Head of caudate nucleus (tissue), 42 donors: Measurements from ENCODE around the gene MTF1.

Experiments
- DNase-seq, 42 donors: peaks; one replicate each; pipeline versions ENCODE4 v3.0.0 to v3.0.0-alpha.2; 2020 to 2021; ENCODE audit warnings: mixed read lengths in 7 of 42
- intact Hi-C: fragments of 100-400 bp; cut with DNase I; formaldehyde crosslinking; loops from one replicate; pipeline ENCODE4 v1.15.0; 2022

Gene MTF1

GRCh38 chr1:37875833-37876232 lies 16.4 kb upstream of the MTF1 start:
- no peak for DNase-seq
- intact Hi-C loops = no loop called here

GRCh38 chr1:37872692-37873091 lies 13.3 kb upstream of the MTF1 start:
- DNase-seq = no peak
- intact Hi-C loops = no loop called here

DNA sequence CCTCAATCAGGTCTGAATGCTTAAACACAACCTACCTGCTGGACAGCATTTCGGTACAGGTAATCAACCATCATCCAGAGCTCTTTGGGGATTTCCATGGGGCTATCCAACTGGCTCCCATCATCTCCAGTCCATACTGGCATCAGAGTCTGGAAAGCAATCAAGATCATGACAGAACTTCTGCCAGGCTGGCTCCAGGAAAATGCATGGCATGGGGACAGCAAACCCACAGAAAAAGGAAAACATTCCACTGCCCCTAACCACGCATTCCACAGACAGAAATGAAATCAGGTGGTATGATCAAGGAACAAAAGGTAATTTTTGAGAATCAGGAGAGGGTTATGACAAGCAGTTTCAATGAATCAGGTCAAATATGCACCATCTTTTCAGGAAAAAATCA lies 9.1 kb upstream of the MTF1 start:
- DNase-seq = no peak
- intact Hi-C loops = loop anchor here (10.0 kb wide), 1 partner anchor 264 kb away; no protein-coding TSS in a partner anchor

DNA sequence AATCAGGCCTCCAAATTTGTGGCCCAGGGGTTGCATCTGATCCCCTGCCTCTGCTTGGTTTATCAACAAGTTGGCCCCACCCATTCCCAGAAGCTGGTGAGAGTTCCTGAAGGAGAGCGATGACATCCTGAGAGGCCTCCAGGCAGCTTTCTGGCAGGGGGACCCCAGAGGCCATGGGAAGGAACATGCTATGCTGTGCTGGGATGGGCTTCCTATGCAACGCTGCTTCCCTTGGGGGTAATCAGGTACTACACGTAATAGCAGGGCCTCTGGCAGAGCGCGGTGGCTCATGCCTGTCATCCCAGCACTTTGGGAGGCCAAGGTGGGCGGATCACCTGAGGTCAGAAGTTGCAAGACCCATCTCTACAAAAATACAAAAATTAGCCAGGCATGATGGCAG lies 8.4 kb upstream of the MTF1 start:
- no peak for DNase-seq
- intact Hi-C loops = loop anchor here (10.0 kb wide), 1 partner anchor 263 kb away; no protein-coding TSS in a partner anchor

DNA sequence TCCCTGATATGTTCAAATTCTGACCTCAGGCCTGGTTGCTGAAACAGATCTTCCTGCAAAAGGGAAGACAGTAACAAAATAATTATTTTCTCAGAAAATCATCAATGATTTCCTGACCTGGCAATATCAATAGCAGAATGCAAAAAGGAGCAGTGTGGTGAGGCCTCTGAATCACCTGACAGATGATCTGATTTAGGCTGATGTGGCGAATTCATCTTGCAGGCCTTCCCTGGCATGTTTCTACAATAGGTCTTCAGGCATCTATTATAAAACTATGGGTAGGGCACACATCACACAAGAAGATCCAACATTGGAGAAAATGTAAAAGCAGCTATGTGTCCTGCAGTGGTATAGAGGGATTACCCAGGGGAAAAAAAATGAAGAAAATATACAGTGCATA lies 7.1 kb upstream of the MTF1 start:
- intact Hi-C loops = loop anchor here (10.0 kb wide), 1 partner anchor 262 kb away; no protein-coding TSS in a partner anchor
- DNase-seq = no peak

- DNase-seq = peak in 4 of 42 donors; percentile 10 to 45 (median 18)
- intact Hi-C loops = loop anchor here (10.0 kb wide), 1 partner anchor 261 kb away; no protein-coding TSS in a partner anchor
Measured at GRCh38 chr1:37865348-37866120, 6.1 kb upstream of the MTF1 start.

- intact Hi-C loops = loop anchor here (10.0 kb wide), 1 partner anchor 258 kb away; no protein-coding TSS in a partner anchor
- DNase-seq = no peak
Measured at GRCh38 chr1:37862330-37862729, 2.9 kb upstream of the MTF1 start.

DNA sequence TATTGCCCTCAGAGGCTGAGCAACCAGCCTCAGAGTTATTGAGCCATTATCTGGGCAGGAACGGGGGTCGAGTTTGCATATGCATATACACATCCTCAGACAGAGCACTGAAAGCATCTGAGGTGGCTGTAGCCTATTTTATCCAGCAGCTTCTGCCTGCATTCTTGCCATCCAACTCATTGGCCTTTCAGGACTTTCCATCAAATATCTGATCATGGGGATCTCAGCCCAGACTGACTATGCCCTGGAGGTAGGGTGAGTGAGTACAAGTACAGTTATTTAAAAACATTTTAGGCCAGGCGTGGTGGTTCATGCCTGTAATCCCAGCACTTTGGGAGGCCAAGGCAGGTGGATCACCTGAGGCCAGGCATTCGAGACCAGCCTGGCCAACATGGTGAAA lies 1.8 kb upstream of the MTF1 start:
- intact Hi-C loops = loop anchor here (10.0 kb wide), 1 partner anchor 256 kb away; no protein-coding TSS in a partner anchor

DNA sequence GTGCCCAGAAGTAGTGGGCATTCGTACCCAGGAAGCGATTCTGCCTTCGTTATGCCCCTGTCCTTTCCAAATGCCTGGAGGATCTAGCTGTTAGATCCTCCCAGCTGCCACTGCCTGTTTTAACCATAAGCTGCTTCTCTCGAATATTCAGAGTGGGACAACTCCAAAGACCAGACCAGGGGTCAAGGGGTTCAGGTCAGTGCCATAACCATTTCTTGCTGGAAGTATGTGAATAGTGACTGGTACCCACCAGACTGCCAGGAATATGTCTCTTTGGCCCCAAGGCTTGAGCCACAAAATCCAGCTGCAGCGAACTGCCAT lies 914 bp upstream of the MTF1 start:
- no peak for DNase-seq
- intact Hi-C loops = loop anchor here (10.0 kb wide), 1 partner anchor 256 kb away; no protein-coding TSS in a partner anchor

More for the DNA sequence above, 1.8 kb upstream of the MTF1 start:
- DNase-seq = no peak

- intact Hi-C loops = loop anchor here (2.0 kb wide), 2 partner anchors 50 to 166 kb away; partner anchors contain the start of genes CDCA8 and YRDC
Measured at GRCh38 chr1:37858931-37859506, 373 bp downstream of the MTF1 start.

DNA sequence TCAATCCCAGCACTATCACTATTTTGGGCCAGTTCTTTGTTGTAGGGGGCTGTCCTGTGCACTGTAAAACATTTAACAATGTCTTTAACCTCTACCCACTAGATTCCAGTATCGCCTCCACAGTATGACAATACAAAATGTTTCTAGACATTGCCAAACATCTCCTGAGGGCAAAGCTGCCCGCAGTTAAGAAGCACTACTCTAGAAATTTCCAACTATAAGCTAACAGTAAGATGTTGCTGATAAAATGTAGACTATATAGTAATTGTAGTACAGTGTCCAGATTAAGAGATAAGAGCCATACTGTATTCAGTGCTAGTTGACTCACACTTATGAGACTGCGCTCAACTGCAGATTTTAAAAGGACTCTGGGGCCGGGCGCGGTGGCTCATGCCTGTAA lies 5.0 kb downstream of the MTF1 start:
- intact Hi-C loops = no loop called here
- no peak for DNase-seq

More at GRCh38 chr1:37858931-37859506, 373 bp downstream of the MTF1 start:
- peak in 7 of 42 donors; percentile 3 to 42 (median 21) for DNase-seq

GRCh38 chr1:37853157-37853556 lies 6.2 kb downstream of the MTF1 start:
- intact Hi-C loops = no loop called here
- DNase-seq = no peak

DNA sequence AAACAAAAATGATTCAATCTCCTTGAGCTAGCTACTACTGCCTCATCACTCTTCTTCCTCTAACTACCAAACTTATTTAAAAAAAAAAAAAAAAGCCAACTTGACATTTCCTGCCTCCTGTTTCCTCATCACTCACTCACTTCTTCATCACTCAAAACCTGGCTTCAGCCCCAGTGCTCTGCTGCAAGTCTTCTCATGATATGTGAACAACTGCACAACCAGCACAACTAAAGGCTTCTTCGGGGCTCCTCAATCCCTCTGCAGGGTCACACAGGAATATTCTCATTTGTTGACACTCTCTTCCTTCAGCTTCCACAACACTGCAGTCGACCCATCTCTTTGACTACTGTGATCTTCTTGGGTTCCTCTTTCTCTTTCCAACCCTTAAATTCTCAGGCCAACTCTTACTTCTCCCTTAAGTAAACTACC lies 7.6 kb downstream of the MTF1 start:
- DNase-seq = no peak
- intact Hi-C loops = no loop called here

GRCh38 chr1:37851262-37851661 lies 8.1 kb downstream of the MTF1 start:
- intact Hi-C loops = no loop called here
- DNase-seq = no peak

- DNase-seq = no peak
- intact Hi-C loops = no loop called here
Measured at GRCh38 chr1:37850352-37850955, 8.9 kb downstream of the MTF1 start.

DNA sequence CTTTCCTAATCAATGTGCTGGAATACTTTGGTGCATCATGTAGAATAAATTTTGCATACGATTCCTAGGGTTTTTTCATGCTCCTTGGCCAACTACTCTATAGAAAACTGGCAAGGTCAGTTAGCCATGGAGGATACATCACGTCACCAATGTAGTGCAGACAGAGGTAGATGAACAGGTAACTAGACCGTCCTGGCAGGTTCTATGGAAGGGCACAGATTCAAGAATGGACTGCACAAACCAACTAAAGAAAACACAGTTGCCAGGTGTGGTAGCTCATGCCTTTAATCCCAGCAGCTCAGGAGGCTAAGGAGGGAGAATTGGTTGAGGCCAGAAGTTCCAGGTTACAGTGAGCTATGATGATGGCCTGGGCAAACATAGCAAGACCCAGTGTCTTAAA lies 9.9 kb downstream of the MTF1 start:
- intact Hi-C loops = no loop called here
- no peak for DNase-seq

DNA sequence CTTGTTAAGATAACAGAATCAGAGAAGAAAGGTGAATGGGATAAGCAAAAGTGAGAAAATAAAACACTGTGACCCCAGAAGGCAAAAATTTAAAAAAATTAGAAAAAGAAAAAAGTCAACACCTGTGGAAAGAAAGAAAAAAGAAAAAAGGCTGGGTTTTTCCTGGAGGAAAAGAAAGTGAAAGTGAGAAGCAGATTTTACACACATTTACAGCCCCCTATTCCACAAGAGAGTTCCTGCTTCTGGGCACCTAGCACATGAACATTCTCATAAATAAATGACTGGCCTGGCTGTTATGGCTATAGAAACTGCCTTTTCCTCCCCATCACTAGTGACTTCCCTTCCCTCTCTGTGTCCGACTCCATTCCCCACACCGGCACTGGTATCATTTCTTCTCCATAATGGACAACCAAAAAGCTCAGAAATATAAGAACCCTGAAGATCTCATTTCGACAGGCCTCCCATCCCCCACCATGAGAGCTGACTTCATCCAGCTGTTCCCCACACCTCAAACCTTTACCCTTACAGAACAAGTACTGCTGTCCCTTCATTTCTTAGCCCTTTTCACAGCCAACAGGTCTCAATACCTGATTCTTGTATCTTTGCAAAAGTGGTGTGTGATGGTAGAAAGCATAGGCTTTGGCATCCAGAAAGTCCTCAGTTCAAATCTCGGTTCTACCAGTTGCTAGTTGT lies 12.6 kb downstream of the MTF1 start:
- no peak for DNase-seq

GRCh38 chr1:37845786-37846185 lies 13.6 kb downstream of the MTF1 start:
- intact Hi-C loops = no loop called here

More for the DNA sequence above, 12.6 kb downstream of the MTF1 start:
- intact Hi-C loops = no loop called here

DNA sequence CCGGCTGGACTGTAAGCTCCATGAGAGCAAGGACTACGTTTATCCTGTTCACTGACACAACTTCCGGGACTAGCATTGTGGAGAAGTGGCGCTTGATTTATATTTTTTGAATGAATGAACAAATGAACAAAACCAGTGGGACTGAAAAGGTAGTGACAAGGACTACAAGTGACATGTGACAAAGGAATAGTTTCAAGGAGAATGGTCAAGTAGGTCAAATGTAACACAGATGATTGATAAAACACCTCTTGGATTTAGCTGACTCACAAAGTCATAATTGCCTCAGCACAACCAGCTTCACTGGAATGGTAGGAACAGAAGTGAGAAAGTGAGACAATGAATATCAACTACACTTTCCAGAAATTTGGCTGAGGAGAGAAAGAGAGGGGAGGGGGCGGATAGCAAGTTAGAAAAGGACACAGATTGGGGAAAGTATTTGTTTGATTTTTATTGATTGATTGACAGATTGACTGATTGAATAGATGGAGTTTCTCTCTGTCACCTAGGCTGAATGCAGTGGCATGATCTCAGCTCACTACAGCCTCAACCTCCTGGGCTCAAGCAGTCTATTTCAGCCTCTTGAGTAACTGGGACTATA lies 14.2 kb downstream of the MTF1 start:
- no peak for DNase-seq
- intact Hi-C loops = no loop called here

More at GRCh38 chr1:37845786-37846185, 13.6 kb downstream of the MTF1 start:
- no peak for DNase-seq
